SIG-M5 treated with dmso at 0.1 percent for 504 hours (cell line): ENCODE results near the gene SSR4.
"Not testable (repeated sequence)": the region's sequence is repeated elsewhere in the genome, so short reads cannot be mapped to it uniquely, and the experiment has no call there.

ENCODE experiments used
- DNase-seq: peaks from one replicate; lab custom pipeline; 2025; ENCODE audit not compliant: unreplicated experiment; lab: John Stamatoyannopoulos, UW

SSR4 gene

GRCh38 chrX:153803211-153804099 lies 9.0 kb downstream of the SSR4 start:
- DNase-seq, result no peak

DNA sequence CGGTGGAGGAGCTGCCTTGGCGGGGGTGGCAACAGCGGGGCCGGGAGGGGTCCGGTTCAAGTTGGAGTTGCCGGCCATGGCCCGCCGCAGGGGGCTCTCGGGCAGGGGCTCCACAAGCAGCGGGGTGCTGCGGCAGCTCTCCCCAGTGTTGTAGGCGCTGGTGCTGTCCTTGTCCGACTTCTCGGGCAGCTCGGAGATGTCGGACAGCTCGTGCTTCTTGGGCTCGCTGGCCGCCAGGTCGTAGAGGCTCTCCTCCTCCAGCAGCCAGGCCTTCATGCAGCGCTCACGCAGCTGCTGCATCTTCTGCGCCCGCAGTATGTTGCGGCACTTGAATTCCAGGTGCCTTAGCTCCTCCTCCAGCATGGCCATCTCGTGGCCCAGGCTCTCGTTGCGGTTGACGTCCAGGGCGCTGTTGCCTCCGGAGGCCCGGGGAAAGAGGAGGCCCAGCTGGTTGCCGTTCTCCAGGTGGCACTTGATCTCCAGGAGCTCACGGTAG lies 9.7 kb downstream of the SSR4 start:
- no peak for DNase-seq

- DNase-seq, result no peak
These were observed 10.2 kb downstream of the SSR4 start for GRCh38 chrX:153804621-153805020.

GRCh38 chrX:153805436-153805835 lies 11.0 kb downstream of the SSR4 start:
- DNase-seq, result no peak

GRCh38 chrX:153806999-153807575 lies 12.6 kb downstream of the SSR4 start:
- no peak for DNase-seq

DNA sequence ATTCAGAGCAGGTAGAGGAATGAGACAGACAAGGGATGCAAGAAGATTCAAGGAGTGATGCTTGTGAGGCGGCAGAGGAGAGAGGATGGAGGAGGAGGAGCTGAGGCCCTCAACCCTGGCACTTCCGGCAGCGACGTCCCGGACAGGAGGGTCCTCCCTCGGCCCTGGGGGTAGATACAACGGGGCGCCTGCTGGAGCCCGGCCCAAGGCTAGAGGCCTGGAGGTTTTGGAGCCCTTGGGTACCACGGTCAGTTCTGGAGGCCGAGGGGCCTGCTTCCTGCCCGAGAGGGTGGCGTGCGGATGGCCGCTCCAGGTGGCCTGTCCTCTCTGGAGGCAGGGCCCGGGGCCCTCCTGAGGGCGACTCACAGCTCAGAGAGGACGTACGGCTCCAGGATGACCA lies 13.5 kb downstream of the SSR4 start:
- DNase-seq, result no peak

GRCh38 chrX:153812220-153812619 lies 17.8 kb downstream of the SSR4 start:
- DNase-seq, result no peak

DNA sequence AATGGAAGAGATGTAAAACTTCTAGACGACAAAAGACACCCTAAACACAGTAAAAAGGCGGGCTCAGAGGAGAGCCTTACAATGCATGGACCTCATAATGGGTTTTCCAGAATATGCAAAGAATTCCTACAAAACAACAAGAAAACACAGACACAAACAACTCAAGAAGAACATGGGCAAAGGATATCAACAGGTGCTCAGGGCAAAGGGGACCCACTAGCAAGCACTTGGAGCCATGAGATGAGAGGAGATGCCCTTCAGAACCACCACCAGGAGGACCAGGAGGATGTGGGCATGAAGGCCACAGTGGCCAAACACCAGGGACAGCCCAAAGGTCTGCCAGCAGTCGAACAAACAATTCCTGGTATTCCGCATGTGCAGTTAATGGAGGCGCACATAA lies 18.7 kb downstream of the SSR4 start:
- no peak for DNase-seq

DNA sequence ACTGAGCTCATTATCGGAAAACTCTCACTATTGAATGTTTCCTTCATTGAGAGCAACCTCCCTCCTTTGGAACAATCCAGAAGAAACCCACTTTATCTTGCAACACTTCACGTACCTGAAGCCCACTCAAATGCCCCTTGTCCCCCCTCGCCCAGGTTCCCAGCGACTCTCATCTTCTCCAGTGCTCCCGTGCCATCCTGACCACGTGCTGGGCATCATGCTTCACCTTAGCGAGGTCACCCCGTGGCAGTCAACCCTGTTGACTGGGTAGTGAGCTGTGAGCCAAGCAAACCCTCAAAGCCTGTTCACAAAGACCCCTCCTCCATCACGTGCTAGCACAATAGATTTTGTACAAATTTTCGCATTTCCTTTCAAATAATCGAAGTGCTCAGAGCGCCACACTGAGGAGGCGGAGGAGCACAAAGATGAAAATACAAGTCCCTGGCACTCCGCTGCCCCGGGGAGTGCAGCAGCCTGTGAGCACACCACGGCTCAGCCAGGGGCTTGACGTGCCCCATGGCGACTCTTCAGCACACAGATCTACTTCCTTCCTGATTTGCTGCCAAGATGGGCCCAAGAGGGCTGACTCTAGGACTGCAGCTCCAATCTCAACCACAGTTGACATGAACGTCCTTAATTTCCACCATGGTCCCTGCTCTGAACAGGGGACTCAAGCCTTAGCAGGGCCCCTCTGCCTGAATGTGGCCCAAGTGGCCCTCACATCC lies 20.3 kb downstream of the SSR4 start:
- DNase-seq, result no peak

GRCh38 chrX:153816831-153817690 lies 22.6 kb downstream of the SSR4 start:
- DNase-seq, result no peak

GRCh38 chrX:153818064-153818463 lies 23.6 kb downstream of the SSR4 start:
- not testable (repeated sequence) for DNase-seq

DNA sequence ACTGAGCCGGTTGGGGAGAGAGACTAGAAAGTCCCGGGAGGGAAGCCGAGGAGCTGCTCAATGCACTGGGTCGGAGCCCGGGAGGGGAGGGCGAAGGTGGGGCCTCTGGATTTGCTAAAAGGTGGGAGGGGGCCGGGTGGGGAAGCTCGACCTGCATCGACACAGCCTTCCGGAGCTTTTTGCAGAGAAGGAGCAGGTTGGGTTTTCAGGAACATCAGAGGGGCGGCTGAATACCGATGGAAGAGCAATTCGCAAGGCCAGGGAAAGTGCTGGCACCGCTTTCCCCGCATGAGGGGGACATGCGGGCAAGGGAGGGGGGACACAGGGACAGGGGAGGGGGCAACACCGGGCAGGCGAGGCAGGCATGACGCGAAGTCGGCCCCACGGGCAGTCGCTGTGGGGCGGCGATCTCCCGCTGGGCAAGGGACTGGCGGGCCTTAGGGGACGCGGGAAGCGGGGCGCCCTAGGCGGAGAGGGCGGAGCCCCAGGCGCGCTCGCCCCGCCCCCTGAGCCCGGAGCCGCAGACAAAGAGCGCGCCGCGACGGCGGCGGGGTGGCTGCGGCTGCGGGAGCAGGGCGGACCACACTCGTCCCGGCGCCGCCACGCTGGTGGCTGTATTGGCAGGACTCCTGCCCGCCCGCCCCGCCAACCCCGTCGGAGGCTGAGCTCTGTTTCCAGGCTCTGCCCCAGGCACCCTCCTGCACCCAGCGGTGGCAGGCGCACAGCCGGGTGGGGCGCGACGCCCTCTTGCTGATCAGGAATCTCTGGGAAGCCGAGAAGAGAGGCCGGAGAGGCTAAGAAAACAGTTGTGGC lies 24.3 kb downstream of the SSR4 start:
- DNase-seq, result no peak

- no peak for DNase-seq
These were observed 25.0 kb downstream of the SSR4 start for GRCh38 chrX:153819384-153820040.

DNA sequence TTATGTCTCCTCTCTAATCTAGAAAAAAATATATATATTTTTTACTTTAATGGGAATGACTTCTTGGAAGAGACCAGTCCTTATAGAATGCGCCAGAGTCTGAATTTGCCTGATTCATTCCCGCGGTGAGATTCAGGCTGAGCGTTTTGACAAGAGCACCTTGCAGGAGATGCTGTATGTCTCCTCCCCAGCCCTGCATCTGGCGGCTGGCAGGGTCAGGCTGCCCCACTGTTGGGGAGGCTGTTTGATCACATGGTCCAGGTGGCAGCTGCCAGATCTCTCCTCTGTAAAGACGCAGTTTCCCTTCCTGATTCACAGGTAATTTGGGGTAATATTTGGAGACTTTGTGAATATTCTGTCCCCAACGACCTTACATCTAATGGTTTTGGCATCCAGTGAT lies 26.1 kb downstream of the SSR4 start:
- no peak for DNase-seq

- no peak for DNase-seq
These were observed 26.6 kb downstream of the SSR4 start for GRCh38 chrX:153821066-153821465.

DNA sequence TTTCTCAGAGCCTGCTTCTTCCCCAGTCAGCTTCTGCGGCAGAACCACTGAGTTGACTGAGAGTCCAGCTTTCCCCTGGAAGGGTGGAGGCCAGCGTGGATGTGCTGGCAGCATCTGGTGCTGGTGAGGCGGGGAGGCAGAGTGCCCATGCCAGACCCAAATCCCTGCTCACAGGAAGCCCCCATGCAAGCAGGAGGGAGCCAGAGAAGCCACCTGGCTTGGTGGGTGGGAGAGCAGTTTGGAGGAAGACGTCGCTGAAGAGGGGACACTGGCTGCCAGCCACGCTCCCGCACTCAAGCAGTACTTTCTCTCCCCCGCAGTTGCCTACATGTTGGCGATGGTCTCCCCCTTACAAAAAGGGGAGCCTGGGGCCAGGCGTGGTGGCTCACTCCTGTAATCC lies 29.9 kb downstream of the SSR4 start:
- no peak for DNase-seq

- DNase-seq, result no peak
These were observed 30.6 kb downstream of the SSR4 start for GRCh38 chrX:153825042-153825441.

DNA sequence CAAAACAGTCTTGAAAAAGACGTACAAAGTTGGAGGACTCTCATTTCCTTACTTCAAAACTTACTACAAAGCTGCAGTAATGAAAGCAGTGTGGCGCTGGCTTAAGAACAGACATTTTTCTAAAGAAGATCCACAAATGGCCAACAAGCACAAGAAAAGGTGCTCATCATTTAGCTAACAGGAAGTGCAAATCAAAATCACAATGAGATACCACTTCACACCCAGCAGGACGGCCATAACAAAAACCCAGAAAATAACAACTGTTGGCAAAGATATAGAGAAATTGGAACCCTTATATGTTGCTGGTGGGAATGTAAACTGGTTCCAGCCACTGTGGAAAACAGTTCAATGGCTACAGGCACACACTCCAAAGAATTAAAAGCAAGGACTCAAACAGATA lies 32.5 kb downstream of the SSR4 start:
- no peak for DNase-seq

GRCh38 chrX:153827903-153828302 lies 33.4 kb downstream of the SSR4 start:
- no peak for DNase-seq

DNA sequence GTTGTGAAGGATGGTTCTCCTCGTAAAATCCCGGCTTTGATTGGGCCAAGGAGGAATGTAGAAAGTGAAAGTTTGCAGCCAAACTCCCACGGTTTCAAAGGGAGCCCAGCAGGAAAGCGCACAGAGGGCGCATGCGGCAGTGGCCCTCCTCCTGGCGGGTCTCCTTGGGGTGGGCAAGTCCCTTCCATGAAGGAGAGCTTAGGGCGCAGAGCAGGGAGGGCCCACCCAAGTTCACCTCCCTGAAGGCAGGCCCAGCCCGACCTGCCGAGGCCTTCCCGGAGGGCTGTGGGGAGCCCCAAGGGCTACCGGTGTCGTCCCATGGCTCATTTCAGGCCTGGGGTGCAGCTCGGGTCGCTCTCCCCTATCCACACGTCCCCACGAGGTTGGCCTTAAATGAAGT lies 33.8 kb downstream of the SSR4 start:
- DNase-seq, result no peak
